Activated effector memory CD4-positive, alpha-beta T cell treated with anti-CD3 and anti-CD28 coated beads, Interleukin-2, amount 50 U/mL, for 16 hours (primary cell): ENCODE measurements around the gene PTPN4.
A peak's percentile ranks its signal among the peaks of the same experiment; 100 is the strongest.

ENCODE experiments used
- DNase-seq: peaks from one replicate; pipeline ENCODE4 v3.0.0-alpha.2; 2020

The PTPN4 gene

GRCh38 chr2:119759451-119760236 is at the start of gene PTPN4:
TSS of gene PTPN4 (plus strand) at chr2:119759922. CDS start at chr2:119809854, 49,932 bp downstream.
- peak; percentile 98 for DNase-seq

- peak; percentile 43 for DNase-seq
Measured at GRCh38 chr2:119710281-119710680, 49.4 kb upstream of the PTPN4 start.

- peak; percentile 6 for DNase-seq
Measured at GRCh38 chr2:119711352-119711751, 48.4 kb upstream of the PTPN4 start.

GRCh38 chr2:119712571-119712970 is 47.2 kb upstream of the PTPN4 start:
- DNase-seq, result no peak

GRCh38 chr2:119713819-119714490 is 45.8 kb upstream of the PTPN4 start:
- no peak for DNase-seq

- DNase-seq, result peak; percentile 53
Measured at GRCh38 chr2:119715409-119716283, 44.1 kb upstream of the PTPN4 start.

GRCh38 chr2:119716284-119716672 is 43.4 kb upstream of the PTPN4 start:
- peak; percentile 2 for DNase-seq

- DNase-seq, result peak; percentile 57
Measured at GRCh38 chr2:119718501-119719260, 41.0 kb upstream of the PTPN4 start.

- DNase-seq, result peak; percentile 30
Measured at GRCh38 chr2:119719261-119719627, 40.5 kb upstream of the PTPN4 start.

GRCh38 chr2:119721043-119721442 is 38.7 kb upstream of the PTPN4 start:
- DNase-seq, result peak; percentile 13

- peak; percentile 31 for DNase-seq
Measured at GRCh38 chr2:119721462-119721861, 38.3 kb upstream of the PTPN4 start.

GRCh38 chr2:119721904-119722303 is 37.8 kb upstream of the PTPN4 start:
- DNase-seq, result no peak

GRCh38 chr2:119723186-119723585 is 36.5 kb upstream of the PTPN4 start:
- DNase-seq, result peak; percentile 24

GRCh38 chr2:119723784-119724467 is 35.8 kb upstream of the PTPN4 start:
- DNase-seq, result peak; percentile 13

- no peak for DNase-seq
Measured at GRCh38 chr2:119724656-119725485, 34.9 kb upstream of the PTPN4 start.

GRCh38 chr2:119727493-119727892 is 32.2 kb upstream of the PTPN4 start:
- no peak for DNase-seq

- no peak for DNase-seq
Measured at GRCh38 chr2:119728421-119728820, 31.3 kb upstream of the PTPN4 start.

GRCh38 chr2:119730671-119731177 is 29.0 kb upstream of the PTPN4 start:
- no peak for DNase-seq

- no peak for DNase-seq
Measured at GRCh38 chr2:119731983-119732382, 27.7 kb upstream of the PTPN4 start.

GRCh38 chr2:119732601-119733164 is 27.0 kb upstream of the PTPN4 start:
- no peak for DNase-seq
